ENCODE results near the gene IRAG1.

DNA sequence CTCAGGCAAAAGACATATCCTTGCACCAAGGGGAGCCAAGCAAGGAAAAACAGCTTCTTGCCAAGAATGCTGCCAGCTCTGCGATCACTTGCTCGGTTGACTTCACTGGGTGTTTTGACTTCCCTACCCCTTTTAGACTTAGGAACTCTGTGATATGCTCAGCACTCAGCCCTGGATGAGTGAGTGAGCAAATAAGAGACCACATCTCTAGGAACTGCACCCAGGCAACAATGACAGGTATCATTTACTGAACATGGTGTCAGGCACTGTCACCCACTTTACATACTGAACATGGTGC, 3.7 kb upstream of the IRAG1 start:
- TF ChIP-seq POLR2A (IDR thresholded peaks at IDR 0.05; ENCODE audit: low read length) (no peak), GATA1 (IDR thresholded peaks at IDR 0.05; ENCODE audit: low read depth, low read length) (no peak)

All from erythroblast (primary cell).